DND-41 (cell line): ENCODE results near the gene PHLPP1.
"Not testable (repeated sequence)": the region's sequence is repeated elsewhere in the genome, so short reads cannot be mapped to it uniquely, and the experiment has no call there.

Source experiments
- CTCF ChIP-seq: IDR thresholded peaks from 2 replicates; pipeline ENCODE4 v1.5.1; 2012; ENCODE audit warnings: borderline replicate concordance, low read length, moderate library complexity, mild to moderate bottlenecking; ENCODE audit not compliant: poor library complexity, severe bottlenecking; ENCODE audit errors: extremely low read depth
- EZH2 ChIP-seq: IDR thresholded peaks from 3 replicates; pipeline ENCODE4 v1.6.1; 2012; ENCODE audit warnings: borderline replicate concordance, low read depth, mild to moderate bottlenecking, moderate library complexity, low read length, inconsistent platforms; ENCODE audit not compliant: severe bottlenecking

DNA sequence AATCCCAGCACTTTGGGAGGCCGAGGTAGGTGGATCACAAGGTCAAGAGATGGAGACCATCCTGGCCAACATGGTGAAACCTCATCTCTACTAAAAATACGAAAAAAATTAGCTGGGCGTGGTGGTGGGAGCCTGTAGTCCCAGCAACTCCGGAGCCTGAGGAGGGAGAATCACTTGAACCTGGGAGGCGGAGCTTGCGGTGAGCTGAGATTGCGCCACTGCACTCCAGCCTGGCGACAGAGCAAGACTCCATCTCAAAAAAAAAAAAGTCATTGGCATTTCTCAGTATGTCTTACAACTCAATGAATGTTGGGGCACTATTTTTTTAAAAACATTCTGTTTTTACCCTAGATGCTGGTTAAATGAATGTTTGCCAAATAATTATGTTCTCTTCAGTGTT, 94.1 kb downstream of the PHLPP1 start:
- TF ChIP-seq CTCF, EZH2: not testable (repeated sequence)
